Measurements from ENCODE around the gene RAD23A.
A peak's percentile ranks its signal among the peaks of the same experiment; 100 is the strongest.

Gene RAD23A

DNA sequence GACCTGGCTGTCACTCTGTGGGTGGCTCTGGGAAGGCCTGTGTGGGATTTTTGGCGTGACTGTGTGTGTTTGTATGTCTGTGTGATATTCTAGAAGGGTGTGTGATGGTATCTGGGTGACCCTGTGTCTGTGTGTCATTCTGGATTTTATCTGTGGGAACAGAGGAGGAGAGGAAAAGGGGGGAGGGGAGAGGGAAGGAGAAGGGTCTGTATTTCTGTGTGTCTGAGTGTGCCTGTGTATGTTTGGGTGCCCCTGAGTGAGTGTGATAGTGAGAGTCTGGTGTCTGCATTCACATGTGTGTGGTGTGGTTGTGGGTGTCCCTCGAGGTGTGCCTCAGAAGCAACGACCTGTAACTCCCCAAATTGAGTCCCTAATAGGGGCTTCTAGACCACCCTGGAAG, 41.5 kb downstream of the RAD23A start:
- no peak for DNase-seq (ENCODE audit: low read depth, low spot score)
- no CpG with 5 or more reads among the region's 3 CpGs for WGBS (ENCODE audit: insufficient coverage, insufficient read length)
- H3K4me1 ChIP-seq (ENCODE audit: control insufficient read depth, insufficient read depth, low read length): peaks cover 4% of the 10 kb centered on the region; the same call in 1 of the 2 replicates
- H3K4me3 ChIP-seq (ENCODE audit: low read length): no peak overlapping the region
- no peak overlapping the region for H3K27ac ChIP-seq (ENCODE audit: low read length)
- H3K27me3 ChIP-seq (ENCODE audit: control insufficient read depth, insufficient read depth, low read length): peaks cover 7% of the 10 kb centered on the region; the same call in 1 of the 2 replicates
- no peaks in the 10 kb centered on the region for H3K9me3 ChIP-seq (ENCODE audit: control insufficient read depth, insufficient read depth, low read length)
- no peaks in the 10 kb centered on the region for H3K36me3 ChIP-seq (ENCODE audit: control insufficient read depth, insufficient read depth, low read length)

DNA sequence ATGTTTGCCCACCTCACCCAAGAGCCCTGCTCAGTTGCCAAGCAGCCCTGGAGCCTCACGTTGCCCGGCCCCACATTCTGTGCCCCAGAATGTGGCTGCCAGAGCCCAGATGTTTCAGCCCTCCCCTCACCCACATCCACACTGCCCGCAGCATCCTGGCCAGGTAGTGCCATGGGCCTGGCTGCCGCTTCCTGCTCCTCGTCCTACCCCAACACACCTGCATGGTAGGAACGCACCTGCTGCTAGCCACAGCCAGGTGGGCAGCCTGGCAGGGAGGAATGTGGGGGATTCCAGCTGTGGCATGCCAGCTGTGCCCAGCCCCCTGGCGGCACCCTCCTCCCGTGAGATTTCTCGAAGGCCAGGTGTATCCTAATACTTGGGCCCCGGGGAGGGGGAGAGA, 42.1 kb downstream of the RAD23A start:
- no peak overlapping the region for H3K27ac ChIP-seq (ENCODE audit: low read length)
- no CpG with 5 or more reads among the region's 10 CpGs for WGBS (ENCODE audit: insufficient coverage, insufficient read length)
- DNase-seq (ENCODE audit: low read depth, low spot score): no peak
- peaks cover 7% of the 10 kb centered on the region; the same call in 1 of the 2 replicates for H3K27me3 ChIP-seq (ENCODE audit: control insufficient read depth, insufficient read depth, low read length)
- no peaks in the 10 kb centered on the region for H3K9me3 ChIP-seq (ENCODE audit: control insufficient read depth, insufficient read depth, low read length)
- no peaks in the 10 kb centered on the region for H3K36me3 ChIP-seq (ENCODE audit: control insufficient read depth, insufficient read depth, low read length)
- no peak overlapping the region for H3K4me3 ChIP-seq (ENCODE audit: low read length)
- H3K4me1 ChIP-seq (ENCODE audit: control insufficient read depth, insufficient read depth, low read length): peaks cover 4% of the 10 kb centered on the region; the same call in 1 of the 2 replicates

DNA sequence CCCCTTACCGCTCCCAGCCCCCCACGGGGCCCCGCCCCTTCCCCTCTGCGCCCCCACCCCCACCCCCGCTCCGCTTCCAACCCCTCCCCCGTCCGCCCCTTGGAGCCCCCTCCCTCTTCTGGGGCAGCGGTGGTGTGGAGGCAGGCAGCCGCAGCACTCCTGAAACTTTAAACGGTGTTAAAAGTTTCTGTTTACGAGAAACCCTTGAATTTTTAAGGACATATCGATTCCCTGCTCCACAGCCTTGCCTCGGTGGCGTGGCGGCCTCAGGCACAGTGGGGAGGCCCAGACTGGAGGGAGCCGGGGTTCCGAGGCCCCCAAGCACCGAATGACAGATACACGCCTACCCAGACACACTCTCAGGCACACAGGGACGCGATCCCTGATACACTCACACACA, 44.8 kb downstream of the RAD23A start:
- no peak overlapping the region for H3K27ac ChIP-seq (ENCODE audit: low read length)
- H3K36me3 ChIP-seq (ENCODE audit: control insufficient read depth, insufficient read depth, low read length): no peaks in the 10 kb centered on the region
- H3K4me3 ChIP-seq (ENCODE audit: low read length): no peak overlapping the region
- WGBS (ENCODE audit: insufficient coverage, insufficient read length): no CpG with 5 or more reads among the region's 22 CpGs
- no peak for DNase-seq (ENCODE audit: low read depth, low spot score)
- H3K27me3 ChIP-seq (ENCODE audit: control insufficient read depth, insufficient read depth, low read length): peaks cover 24% of the 10 kb centered on the region
- H3K9me3 ChIP-seq (ENCODE audit: control insufficient read depth, insufficient read depth, low read length): no peaks in the 10 kb centered on the region
- H3K4me1 ChIP-seq (ENCODE audit: control insufficient read depth, insufficient read depth, low read length): 0 out of 2 replicates have a peak, but pooled peaks cover 3% of the 10 kb centered on the region

DNA sequence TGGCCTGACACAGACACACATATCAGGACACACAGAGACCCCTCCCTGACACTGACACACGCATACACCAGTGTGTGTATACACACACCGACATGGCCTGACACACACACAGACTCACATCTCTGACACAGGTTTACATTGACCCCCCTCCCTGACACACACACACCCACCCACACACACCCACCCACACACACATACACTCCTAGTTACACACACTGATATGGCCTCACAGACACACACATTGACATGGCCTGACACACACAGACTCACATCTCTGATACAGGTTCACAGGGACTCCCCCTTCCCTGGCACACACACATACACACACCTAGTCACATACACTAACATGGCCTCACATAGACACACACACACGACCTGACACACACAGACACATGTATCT, 45.2 kb downstream of the RAD23A start:
- no peaks in the 10 kb centered on the region for H3K36me3 ChIP-seq (ENCODE audit: control insufficient read depth, insufficient read depth, low read length)
- no CpG with 5 or more reads among the region's 3 CpGs for WGBS (ENCODE audit: insufficient coverage, insufficient read length)
- H3K27me3 ChIP-seq (ENCODE audit: control insufficient read depth, insufficient read depth, low read length): peaks cover 25% of the 10 kb centered on the region
- H3K27ac ChIP-seq (ENCODE audit: low read length): no peak overlapping the region
- peaks cover 3% of the 10 kb centered on the region; the same call in 1 of the 2 replicates for H3K4me1 ChIP-seq (ENCODE audit: control insufficient read depth, insufficient read depth, low read length)
- no peaks in the 10 kb centered on the region for H3K9me3 ChIP-seq (ENCODE audit: control insufficient read depth, insufficient read depth, low read length)
- DNase-seq (ENCODE audit: low read depth, low spot score): no peak
- H3K4me3 ChIP-seq (ENCODE audit: low read length): no peak overlapping the region

DNA sequence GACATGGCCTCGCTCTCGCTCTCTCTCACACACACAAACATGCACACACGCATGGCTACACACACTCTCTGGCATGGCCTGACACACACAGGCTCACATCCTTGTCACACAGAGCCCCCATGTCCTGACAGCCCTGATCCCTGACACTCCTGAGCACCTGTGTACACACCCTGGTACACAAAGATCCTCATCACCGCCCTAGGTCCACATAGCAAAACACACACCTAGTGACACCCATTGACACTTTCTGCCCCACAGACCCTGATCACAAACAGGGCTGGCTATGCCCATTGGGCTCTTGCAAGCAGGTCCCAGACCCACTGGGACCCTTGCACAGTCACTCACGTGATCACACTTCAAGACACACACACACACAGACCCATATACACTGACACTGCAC, 45.6 kb downstream of the RAD23A start:
- H3K27me3 ChIP-seq (ENCODE audit: control insufficient read depth, insufficient read depth, low read length): peaks cover 29% of the 10 kb centered on the region
- peaks cover 6% of the 10 kb centered on the region for H3K4me1 ChIP-seq (ENCODE audit: control insufficient read depth, insufficient read depth, low read length)
- WGBS (ENCODE audit: insufficient coverage, insufficient read length): no CpG with 5 or more reads among the region's 5 CpGs
- H3K4me3 ChIP-seq (ENCODE audit: low read length): no peak overlapping the region
- H3K9me3 ChIP-seq (ENCODE audit: control insufficient read depth, insufficient read depth, low read length): no peaks in the 10 kb centered on the region
- H3K27ac ChIP-seq (ENCODE audit: low read length): no peak overlapping the region
- no peak for DNase-seq (ENCODE audit: low read depth, low spot score)
- no peaks in the 10 kb centered on the region for H3K36me3 ChIP-seq (ENCODE audit: control insufficient read depth, insufficient read depth, low read length)

DNA sequence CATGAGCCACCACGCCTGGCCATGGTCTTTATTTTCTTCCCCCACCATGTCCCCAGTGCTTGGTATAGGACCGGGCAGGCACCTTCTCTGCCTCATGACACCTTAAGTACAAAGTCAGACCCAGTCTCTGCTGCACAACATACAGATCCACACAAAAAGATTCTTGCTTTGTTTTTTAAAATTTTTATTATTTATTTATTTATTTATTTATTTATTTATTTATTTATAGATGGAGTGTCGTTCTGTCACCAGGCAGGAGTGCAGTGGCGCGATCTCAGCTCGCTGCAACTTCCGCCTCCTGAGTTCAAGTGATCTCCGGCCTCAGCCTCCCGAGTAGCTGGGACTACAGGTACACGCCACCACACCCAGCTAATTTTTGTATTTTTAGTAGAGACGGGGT, 47.1 kb downstream of the RAD23A start:
- Histone ChIP-seq H3K4me1 (ENCODE audit: control insufficient read depth, insufficient read depth, low read length) (peaks cover 6% of the 10 kb centered on the region), H3K27me3 (ENCODE audit: control insufficient read depth, insufficient read depth, low read length) (peaks cover 43% of the 10 kb centered on the region), H3K36me3 (ENCODE audit: control insufficient read depth, insufficient read depth, low read length) (no peaks in the 10 kb centered on the region; the same call in 1 of the 2 replicates), H3K4me3 (ENCODE audit: low read length) (no peak overlapping the region), H3K27ac (ENCODE audit: low read length) (no peak overlapping the region), H3K9me3 (ENCODE audit: control insufficient read depth, insufficient read depth, low read length) (no peaks in the 10 kb centered on the region)
- no peak for DNase-seq (ENCODE audit: low read depth, low spot score)
- WGBS (ENCODE audit: insufficient coverage, insufficient read length): no CpG with 5 or more reads among the region's 11 CpGs

DNA sequence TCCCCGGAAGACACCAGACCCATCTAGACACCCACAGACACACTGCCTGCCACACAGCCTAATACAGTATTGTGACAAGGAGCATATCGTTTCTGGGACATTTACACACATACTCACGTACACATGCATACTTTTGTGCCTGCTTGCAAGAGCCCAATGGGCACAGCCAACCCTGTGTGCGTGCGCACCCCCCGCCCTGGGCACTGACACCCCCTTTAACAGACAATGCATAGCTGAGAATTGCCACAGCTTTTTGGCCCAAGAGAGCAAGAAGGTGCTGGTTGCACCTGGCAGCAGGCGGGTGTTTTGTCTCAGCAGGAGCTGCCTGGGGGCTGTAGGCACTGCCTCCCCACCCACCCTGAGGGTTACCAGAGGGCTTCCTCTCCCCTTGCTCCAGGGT, 47.9 kb downstream of the RAD23A start:
- H3K27me3 ChIP-seq (ENCODE audit: control insufficient read depth, insufficient read depth, low read length): peaks cover 50% of the 10 kb centered on the region
- no peak for DNase-seq (ENCODE audit: low read depth, low spot score)
- WGBS (ENCODE audit: insufficient coverage, insufficient read length): no CpG with 5 or more reads among the region's 7 CpGs

DNA sequence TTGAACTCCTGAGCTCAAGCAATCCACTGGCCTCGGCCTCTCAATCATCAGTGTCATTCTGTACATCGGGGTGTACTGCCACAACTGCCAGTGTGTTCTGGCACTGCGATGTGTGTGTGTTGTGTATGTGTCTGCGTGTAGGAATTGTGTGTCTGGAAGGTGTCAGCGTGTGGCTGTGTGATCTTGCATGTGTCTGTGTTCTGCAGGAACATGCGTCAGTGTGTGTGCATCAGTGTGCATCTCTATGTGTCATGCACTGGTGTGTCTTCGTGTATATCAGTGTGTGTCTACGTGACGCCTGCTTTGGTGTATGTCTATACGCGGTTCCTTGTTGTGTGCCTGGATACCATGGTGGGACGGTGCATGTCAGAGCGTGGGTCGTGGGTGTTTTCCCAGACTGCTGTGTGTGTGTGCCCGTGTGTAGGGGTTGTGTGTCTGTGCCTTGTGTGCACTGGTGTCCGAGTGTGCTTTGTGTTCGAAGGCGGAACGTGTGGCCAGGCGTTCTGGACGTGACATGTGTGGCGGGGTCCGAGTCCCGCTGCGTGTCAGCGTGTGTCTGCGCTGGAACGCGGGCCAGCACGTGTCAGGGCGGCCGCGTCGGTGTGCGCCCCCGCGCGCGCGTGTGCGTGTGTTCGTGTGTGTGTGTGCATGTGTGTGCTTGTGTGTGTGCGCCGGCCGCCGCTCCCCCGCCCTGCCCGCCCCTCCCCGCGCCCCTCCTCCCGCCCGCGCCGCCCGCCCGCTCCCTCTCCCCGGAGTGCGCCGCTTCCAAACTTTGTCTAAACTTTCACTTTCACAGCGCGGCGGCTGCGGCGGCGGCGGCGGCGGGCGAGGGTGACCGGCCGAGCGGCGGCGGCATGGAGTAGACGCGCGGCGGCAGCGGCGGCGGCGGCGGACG, 49.3 kb downstream of the RAD23A start, which contains the start of gene NFIX:
TSS of gene NFIX (plus strand) at position 775 of the 895 bp plus-strand sequence. CDS start 363 bp downstream, outside the sequence.
- WGBS (ENCODE audit: insufficient coverage, insufficient read length): no CpG with 5 or more reads among the region's 84 CpGs
- DNase-seq (ENCODE audit: low read depth, low spot score): no peak
- Histone ChIP-seq H3K4me3 (ENCODE audit: low read length) (peak within 1 kb of the TSS; percentile 7; the same call in 1 of the 2 replicates), H3K36me3 (ENCODE audit: control insufficient read depth, insufficient read depth, low read length) (no peaks in the 10 kb centered on the region; the same call in 1 of the 2 replicates), H3K4me1 (ENCODE audit: control insufficient read depth, insufficient read depth, low read length) (peaks cover 6% of the 10 kb centered on the region), H3K27ac (ENCODE audit: low read length) (no peak within 1 kb of the TSS), H3K27me3 (ENCODE audit: control insufficient read depth, insufficient read depth, low read length) (peaks cover 54% of the 10 kb centered on the region), H3K9me3 (ENCODE audit: control insufficient read depth, insufficient read depth, low read length) (no peaks in the 10 kb centered on the region)

More for the DNA sequence above, 47.9 kb downstream of the RAD23A start:
- Histone ChIP-seq H3K4me1 (ENCODE audit: control insufficient read depth, insufficient read depth, low read length) (peaks cover 6% of the 10 kb centered on the region), H3K9me3 (ENCODE audit: control insufficient read depth, insufficient read depth, low read length) (no peaks in the 10 kb centered on the region), H3K27ac (ENCODE audit: low read length) (no peak overlapping the region), H3K4me3 (ENCODE audit: low read length) (no peak overlapping the region), H3K36me3 (ENCODE audit: control insufficient read depth, insufficient read depth, low read length) (no peaks in the 10 kb centered on the region; the same call in 1 of the 2 replicates)

DNA sequence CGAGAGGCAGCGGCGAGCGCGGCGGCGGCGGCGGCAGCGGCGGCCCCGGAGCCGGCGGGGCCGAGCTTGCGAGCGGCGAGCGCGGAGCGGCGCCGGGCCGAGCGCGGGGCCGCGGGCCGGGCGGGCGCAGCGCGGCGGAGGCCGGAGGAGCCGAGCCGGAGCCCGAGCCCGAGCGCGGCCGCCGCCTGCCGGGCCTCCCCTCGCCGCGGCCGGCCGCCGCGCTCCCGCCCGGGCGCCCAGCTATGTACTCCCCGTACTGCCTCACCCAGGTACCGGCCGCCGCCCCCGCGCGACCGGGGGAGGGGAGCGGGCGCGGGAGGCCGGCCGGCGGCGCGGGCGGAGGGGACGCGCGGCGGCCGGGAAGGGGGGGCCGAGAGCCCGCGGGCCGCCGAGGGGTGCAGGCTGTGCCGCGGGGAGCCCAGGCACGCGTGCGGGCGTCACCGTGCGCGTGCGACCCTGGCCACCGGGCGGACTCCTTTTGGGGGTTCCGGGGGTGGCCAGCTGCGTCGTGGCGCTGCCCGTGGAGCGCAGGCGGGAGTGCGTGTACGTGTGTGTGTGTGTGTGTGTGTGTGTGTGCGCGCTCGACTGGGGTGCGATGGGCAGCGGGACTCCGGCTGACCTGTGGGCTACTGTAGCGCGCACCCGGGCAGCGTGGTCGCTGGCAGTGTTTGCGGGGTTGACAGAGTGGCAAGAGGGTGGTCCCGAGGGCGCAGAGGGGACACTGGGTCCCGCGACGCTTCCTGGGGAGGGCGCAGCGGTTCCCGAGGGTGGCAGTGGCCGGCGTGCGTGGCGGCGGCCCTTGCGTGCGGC, 50.1 kb downstream of the RAD23A start:
- H3K27me3 ChIP-seq (ENCODE audit: control insufficient read depth, insufficient read depth, low read length): peaks cover 51% of the 10 kb centered on the region
- no peak overlapping the region for H3K27ac ChIP-seq (ENCODE audit: low read length)
- DNase-seq (ENCODE audit: low read depth, low spot score): no peak

More for the DNA sequence above, 50.1 kb downstream of the RAD23A start:
- no CpG with 5 or more reads among the region's 129 CpGs for WGBS (ENCODE audit: insufficient coverage, insufficient read length)
- Histone ChIP-seq H3K9me3 (ENCODE audit: control insufficient read depth, insufficient read depth, low read length) (no peaks in the 10 kb centered on the region), H3K4me1 (ENCODE audit: control insufficient read depth, insufficient read depth, low read length) (peaks cover 4% of the 10 kb centered on the region), H3K36me3 (ENCODE audit: control insufficient read depth, insufficient read depth, low read length) (no peaks in the 10 kb centered on the region; the same call in 1 of the 2 replicates), H3K4me3 (ENCODE audit: low read length) (peak overlapping the region; percentile 7; the same call in 1 of the 2 replicates)

Data from iPS DF 6.9 (cell line).